Stimulated activated naive CD8-positive, alpha-beta T cell treated with anti-CD3 and anti-CD28 coated beads, Interleukin-15, amount 100 ng/mL, for 72 hours (primary cell): ENCODE results near the gene CTAGE1.
"Not testable (repeated sequence)": the region's sequence is repeated elsewhere in the genome, so short reads cannot be mapped to it uniquely, and the experiment has no call there.

ENCODE experiments used
- ATAC-seq: fragments of 150-1000 bp; cut with Tn5 transposase; 2 replicates; pipeline ENCODE4 v1.10.0; 2021; ENCODE audit warnings: mild to moderate bottlenecking, moderate library complexity
- DNase-seq, 2 donors: peaks; one replicate each; pipeline ENCODE4 v3.0.0; 2021 to 2022
- H3K27ac Mint-ChIP-seq, 2 donors: one replicate each; pipeline ENCODE4 v1.8.0; 2022; ENCODE audit warnings: mild to moderate bottlenecking in 2 of 2, mixed read lengths in 2 of 2, moderate library complexity in 2 of 2
- H3K27me3 Mint-ChIP-seq: one replicate; pipeline ENCODE4 v1.8.0; 2022; ENCODE audit warnings: mixed read lengths
- H3K4me1 Mint-ChIP-seq: one replicate; pipeline ENCODE4 v1.8.0; 2022; ENCODE audit warnings: mild to moderate bottlenecking, mixed read lengths
- H3K4me3 Mint-ChIP-seq, 2 donors: one replicate each; pipeline ENCODE4 v1.8.0; 2022; ENCODE audit warnings: mild to moderate bottlenecking in 2 of 2, mixed read lengths in 2 of 2, moderate library complexity in 1 of 2
- H3K9me3 Mint-ChIP-seq, 2 donors: one replicate each; pipeline ENCODE4 v1.8.0; 2022; ENCODE audit warnings: mixed read lengths in 2 of 2

Gene CTAGE1

GRCh38 chr18:22422909-22423548, 5.3 kb upstream of the CTAGE1 start:
- Mint-ChIP-seq H3K27me3 (no peaks in the 10 kb centered on the region), H3K9me3 (peaks cover 0 to 12% of the 10 kb centered on the region in 2 donors), H3K27ac (no peak overlapping the region), H3K4me3 (no peak overlapping the region), H3K4me1 (no peaks in the 10 kb centered on the region)
- ATAC-seq = no peak
- no peak for DNase-seq

- DNase-seq (no peak), ATAC-seq (no peak)
- no peak overlapping the region for H3K27ac Mint-ChIP-seq
- H3K4me1 Mint-ChIP-seq = no peaks in the 10 kb centered on the region
- H3K4me3 Mint-ChIP-seq = no peak overlapping the region
- H3K9me3 Mint-ChIP-seq = peaks cover 0 to 12% of the 10 kb centered on the region in 2 donors
- no peaks in the 10 kb centered on the region for H3K27me3 Mint-ChIP-seq
These were observed 2.9 kb upstream of the CTAGE1 start for GRCh38 chr18:22420652-22421051.

- DNase-seq (no peak), ATAC-seq (no peak)
- Mint-ChIP-seq H3K4me3 (no peak overlapping the region), H3K27me3 (no peaks in the 10 kb centered on the region), H3K4me1 (no peaks in the 10 kb centered on the region), H3K27ac (no peak overlapping the region), H3K9me3 (peaks cover 16 to 22% of the 10 kb centered on the region in 2 donors)
These were observed 5.4 kb downstream of the CTAGE1 start for GRCh38 chr18:22412176-22412911.

GRCh38 chr18:22411446-22411845, 6.3 kb downstream of the CTAGE1 start:
- no peak overlapping the region for H3K4me3 Mint-ChIP-seq
- ATAC-seq (no peak), DNase-seq (no peak)
- no peaks in the 10 kb centered on the region for H3K4me1 Mint-ChIP-seq
- H3K9me3 Mint-ChIP-seq = peaks cover 16 to 27% of the 10 kb centered on the region in 2 donors
- H3K27me3 Mint-ChIP-seq = no peaks in the 10 kb centered on the region
- H3K27ac Mint-ChIP-seq = no peak overlapping the region

- Mint-ChIP-seq H3K27ac (no peak overlapping the region), H3K9me3 (peaks cover 16 to 27% of the 10 kb centered on the region in 2 donors), H3K4me3 (no peak overlapping the region), H3K4me1 (no peaks in the 10 kb centered on the region), H3K27me3 (no peaks in the 10 kb centered on the region)
- no peak for DNase-seq
- no peak for ATAC-seq
These were observed 7.6 kb downstream of the CTAGE1 start for GRCh38 chr18:22410126-22410525.

GRCh38 chr18:22409445-22409844, 8.3 kb downstream of the CTAGE1 start:
- H3K9me3 Mint-ChIP-seq = peaks cover 16 to 27% of the 10 kb centered on the region in 2 donors
- no peaks in the 10 kb centered on the region for H3K27me3 Mint-ChIP-seq
- no peak overlapping the region for H3K4me3 Mint-ChIP-seq
- ATAC-seq (no peak), DNase-seq (no peak)
- no peak overlapping the region for H3K27ac Mint-ChIP-seq
- no peaks in the 10 kb centered on the region for H3K4me1 Mint-ChIP-seq

GRCh38 chr18:22408059-22408458, 9.7 kb downstream of the CTAGE1 start:
- peaks cover 16 to 27% of the 10 kb centered on the region in 2 donors for H3K9me3 Mint-ChIP-seq
- no peak overlapping the region for H3K27ac Mint-ChIP-seq
- no peaks in the 10 kb centered on the region for H3K4me1 Mint-ChIP-seq
- DNase-seq (no peak), ATAC-seq (no peak)
- no peaks in the 10 kb centered on the region for H3K27me3 Mint-ChIP-seq
- H3K4me3 Mint-ChIP-seq = no peak overlapping the region

- H3K27me3 Mint-ChIP-seq = no peaks in the 10 kb centered on the region
- H3K27ac Mint-ChIP-seq = no peak overlapping the region
- ATAC-seq (no peak), DNase-seq (no peak)
- peaks cover 16 to 31% of the 10 kb centered on the region in 2 donors for H3K9me3 Mint-ChIP-seq
- no peak overlapping the region for H3K4me3 Mint-ChIP-seq
- no peaks in the 10 kb centered on the region for H3K4me1 Mint-ChIP-seq
These were observed 12.6 kb downstream of the CTAGE1 start for GRCh38 chr18:22405142-22405541.

GRCh38 chr18:22403950-22404349, 13.8 kb downstream of the CTAGE1 start:
- no peak overlapping the region for H3K4me3 Mint-ChIP-seq
- ATAC-seq = no peak
- H3K4me1 Mint-ChIP-seq = no peaks in the 10 kb centered on the region
- peaks cover 11 to 25% of the 10 kb centered on the region in 2 donors for H3K9me3 Mint-ChIP-seq
- no peak overlapping the region for H3K27ac Mint-ChIP-seq
- H3K27me3 Mint-ChIP-seq = no peaks in the 10 kb centered on the region
- DNase-seq = no peak

- Mint-ChIP-seq H3K27ac (no peak overlapping the region), H3K27me3 (no peaks in the 10 kb centered on the region), H3K9me3 (peaks cover 0 to 4% of the 10 kb centered on the region in 2 donors), H3K4me3 (no peak overlapping the region), H3K4me1 (no peaks in the 10 kb centered on the region)
- DNase-seq = no peak
- no peak for ATAC-seq
These were observed 17.8 kb downstream of the CTAGE1 start for GRCh38 chr18:22399949-22400348.

GRCh38 chr18:22398464-22398863, 19.3 kb downstream of the CTAGE1 start:
- H3K27ac Mint-ChIP-seq = no peak overlapping the region
- no peak for ATAC-seq
- H3K4me3 Mint-ChIP-seq = no peak overlapping the region
- H3K9me3 Mint-ChIP-seq = peaks cover 0 to 4% of the 10 kb centered on the region in 2 donors
- H3K4me1 Mint-ChIP-seq = no peaks in the 10 kb centered on the region
- no peak for DNase-seq
- H3K27me3 Mint-ChIP-seq = no peaks in the 10 kb centered on the region

- no peaks in the 10 kb centered on the region for H3K27me3 Mint-ChIP-seq
- peaks cover 10% of the 10 kb centered on the region for H3K4me1 Mint-ChIP-seq
- no peaks in the 10 kb centered on the region for H3K9me3 Mint-ChIP-seq
- ATAC-seq (no peak), DNase-seq (no peak)
- no peak overlapping the region for H3K4me3 Mint-ChIP-seq
- H3K27ac Mint-ChIP-seq = no peak overlapping the region
These were observed 23.3 kb downstream of the CTAGE1 start for GRCh38 chr18:22394428-22394827.

- not testable (repeated sequence) for H3K9me3 Mint-ChIP-seq, H3K27ac Mint-ChIP-seq, DNase-seq, H3K27me3 Mint-ChIP-seq, ATAC-seq, H3K4me3 Mint-ChIP-seq
- H3K4me1 Mint-ChIP-seq = peaks cover 10% of the 10 kb centered on the region
These were observed 24.6 kb downstream of the CTAGE1 start for GRCh38 chr18:22393164-22393563.

- no peak overlapping the region for H3K4me3 Mint-ChIP-seq
- H3K27me3 Mint-ChIP-seq = no peaks in the 10 kb centered on the region
- DNase-seq (peak; percentile 14 to 46), ATAC-seq (peak; percentile 93)
- peaks cover 4 to 9% of the 10 kb centered on the region in 2 donors for H3K9me3 Mint-ChIP-seq
- H3K27ac Mint-ChIP-seq = no peak overlapping the region
- H3K4me1 Mint-ChIP-seq = peaks cover 10% of the 10 kb centered on the region
These were observed 26.0 kb downstream of the CTAGE1 start for GRCh38 chr18:22391407-22392345.

- no peak overlapping the region for H3K27ac Mint-ChIP-seq
- no peaks in the 10 kb centered on the region for H3K27me3 Mint-ChIP-seq
- H3K9me3 Mint-ChIP-seq = peaks cover 4 to 9% of the 10 kb centered on the region in 2 donors
- no peak overlapping the region for H3K4me3 Mint-ChIP-seq
- peaks cover 10% of the 10 kb centered on the region for H3K4me1 Mint-ChIP-seq
- DNase-seq (no peak), ATAC-seq (no peak)
These were observed 29.9 kb downstream of the CTAGE1 start for GRCh38 chr18:22387787-22388186.
